HepG2 (cell line): Measurements from ENCODE around the gene FYB2.

ENCODE experiments used
- ELK4 ChIP-seq: sonication (generic); formaldehyde crosslinking; IDR thresholded peaks from 2 replicates; pipeline ENCODE4 v1.9.0; 2021; ENCODE audit warnings: missing genetic modification reagents, borderline replicate concordance
- TF ChIP-seq, protein P1 (sequence below): sonication (generic); formaldehyde crosslinking; IDR thresholded peaks from 2 replicates; pipeline ENCODE4 v1.8.0; 2022; ENCODE audit warnings: missing genetic modification reagents, mild to moderate bottlenecking, moderate library complexity, borderline replicate concordance

DNA sequence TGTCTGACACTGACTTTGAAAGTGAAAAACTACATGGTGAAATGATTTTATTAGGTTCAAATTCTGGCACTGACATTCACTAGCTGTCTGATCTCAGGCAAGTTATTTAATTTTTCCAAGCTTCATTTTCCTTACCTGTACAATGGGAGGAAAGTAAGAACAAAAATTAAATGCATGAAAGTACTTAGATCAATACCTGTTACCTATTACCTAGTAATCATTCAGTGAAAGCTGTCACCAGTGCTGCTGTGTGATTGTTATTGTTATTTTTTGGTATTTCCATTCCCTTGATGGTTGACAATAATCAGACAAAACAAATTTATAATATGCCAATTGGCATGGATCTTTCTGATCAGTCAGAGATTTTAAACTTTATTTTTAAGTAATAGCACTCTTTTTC lies 37.0 kb upstream of the FYB2 start:
- no peak for TF ChIP-seq ELK4 (CRISPR knock-in tag)
- TF ChIP-seq, protein P1, sequence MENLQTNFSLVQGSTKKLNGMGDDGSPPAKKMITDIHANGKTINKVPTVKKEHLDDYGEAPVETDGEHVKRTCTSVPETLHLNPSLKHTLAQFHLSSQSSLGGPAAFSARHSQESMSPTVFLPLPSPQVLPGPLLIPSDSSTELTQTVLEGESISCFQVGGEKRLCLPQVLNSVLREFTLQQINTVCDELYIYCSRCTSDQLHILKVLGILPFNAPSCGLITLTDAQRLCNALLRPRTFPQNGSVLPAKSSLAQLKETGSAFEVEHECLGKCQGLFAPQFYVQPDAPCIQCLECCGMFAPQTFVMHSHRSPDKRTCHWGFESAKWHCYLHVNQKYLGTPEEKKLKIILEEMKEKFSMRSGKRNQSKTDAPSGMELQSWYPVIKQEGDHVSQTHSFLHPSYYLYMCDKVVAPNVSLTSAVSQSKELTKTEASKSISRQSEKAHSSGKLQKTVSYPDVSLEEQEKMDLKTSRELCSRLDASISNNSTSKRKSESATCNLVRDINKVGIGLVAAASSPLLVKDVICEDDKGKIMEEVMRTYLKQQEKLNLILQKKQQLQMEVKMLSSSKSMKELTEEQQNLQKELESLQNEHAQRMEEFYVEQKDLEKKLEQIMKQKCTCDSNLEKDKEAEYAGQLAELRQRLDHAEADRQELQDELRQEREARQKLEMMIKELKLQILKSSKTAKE (CRISPR knock-in tag): no peak
